T-helper 22 cell (primary cell): ENCODE measurements around the gene PHGDH.
"Not testable (repeated sequence)": the region's sequence is repeated elsewhere in the genome, so short reads cannot be mapped to it uniquely, and the experiment has no call there.

Source experiments
- DNase-seq: peaks from one replicate; pipeline ENCODE4 v3.0.0-alpha.2; 2020; ENCODE audit warnings: low read depth

PHGDH gene

DNA sequence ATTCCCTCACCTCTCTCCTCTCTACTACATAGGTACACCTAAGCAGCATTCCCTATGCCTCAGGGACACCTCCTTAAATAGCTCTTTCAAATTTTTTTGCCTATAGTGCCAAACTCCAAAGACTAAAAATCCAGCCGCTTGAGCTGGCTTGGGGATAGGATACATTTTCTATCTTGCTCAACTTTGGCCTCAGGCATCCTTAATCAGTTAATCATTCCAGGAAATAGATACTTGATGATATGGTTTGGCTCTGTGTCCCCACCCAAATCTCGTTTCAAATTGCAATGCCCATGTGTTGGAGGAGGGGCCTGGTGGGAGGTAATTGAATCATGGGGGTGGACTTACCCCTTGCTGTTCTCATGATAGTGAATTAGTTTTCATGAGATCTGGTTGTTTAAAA lies 11.4 kb upstream of the PHGDH start:
- no peak for DNase-seq

DNA sequence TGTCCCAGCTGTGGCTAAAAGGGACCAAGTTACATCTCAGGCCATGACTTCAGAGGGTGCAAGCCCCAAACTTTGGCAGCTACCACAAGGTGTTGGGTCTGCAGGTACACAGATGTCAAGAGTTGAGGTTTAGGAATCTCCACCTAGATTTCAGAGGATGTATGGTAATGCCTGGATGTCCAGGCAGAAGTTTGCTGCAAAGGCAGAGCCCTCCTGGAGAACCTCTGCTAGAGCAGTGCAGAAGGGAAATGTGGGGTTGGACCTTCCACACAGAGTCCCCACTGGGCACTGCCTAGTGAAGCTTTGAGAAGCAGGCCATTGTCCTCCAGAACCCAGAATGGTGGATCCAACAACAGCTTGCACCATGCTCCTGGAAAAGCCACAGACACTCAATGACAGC lies 10.1 kb upstream of the PHGDH start:
- DNase-seq, result no peak

DNA sequence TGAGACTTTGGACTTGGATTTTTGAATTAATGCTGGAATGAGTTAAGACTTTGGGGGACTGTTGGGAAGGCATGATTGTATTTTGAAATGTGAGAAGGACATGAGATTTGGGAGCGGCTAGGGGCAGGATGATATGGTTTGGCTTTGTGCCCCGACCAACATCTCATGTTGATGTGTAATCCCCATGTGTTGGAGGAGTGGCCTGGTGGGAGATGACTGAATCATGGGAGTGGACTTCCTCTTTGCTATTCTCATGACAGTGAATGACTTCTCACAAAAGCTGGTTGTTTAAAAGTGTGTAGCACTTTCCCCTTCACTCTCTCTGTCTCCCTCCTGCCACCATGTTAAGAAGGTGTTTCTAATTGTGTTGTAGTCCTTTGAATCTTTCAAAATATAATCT lies 9.3 kb upstream of the PHGDH start:
- no peak for DNase-seq

DNA sequence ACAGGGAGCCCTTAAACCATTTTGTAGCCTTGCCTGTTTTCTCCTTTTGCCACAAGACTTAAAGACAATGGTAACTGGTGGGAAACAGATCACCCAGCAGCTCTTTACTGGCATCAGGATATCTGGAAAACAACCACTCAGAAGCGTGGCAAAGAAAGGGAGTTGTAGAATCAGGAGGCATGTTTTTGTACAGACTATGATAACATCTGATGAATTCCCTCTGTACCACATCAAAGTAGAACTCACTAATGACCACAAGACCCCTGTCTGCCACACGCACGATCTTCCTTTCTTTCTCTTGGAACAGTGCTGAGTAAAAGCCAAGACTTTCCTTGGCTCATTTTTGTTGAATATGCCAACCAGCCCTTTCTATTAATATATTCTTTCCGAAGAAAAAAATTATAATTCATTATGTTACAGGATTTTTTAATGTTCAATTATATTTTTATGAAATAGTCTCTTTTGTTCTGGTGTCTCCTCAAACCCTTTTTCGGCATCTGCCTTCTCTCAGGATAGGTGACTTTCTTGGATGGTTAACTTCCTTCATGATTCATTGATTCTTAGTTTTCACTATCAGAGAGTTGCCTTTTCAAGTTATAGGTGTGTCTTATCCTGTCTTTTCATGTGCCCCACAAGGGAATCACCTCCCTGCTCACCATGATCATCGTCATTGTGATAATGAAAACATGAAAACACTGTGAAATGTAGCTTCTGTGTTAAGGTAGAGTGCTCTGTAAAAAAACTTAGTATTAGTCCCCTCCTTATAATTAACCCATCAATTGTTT lies 7.9 kb upstream of the PHGDH start:
- DNase-seq, result no peak

DNA sequence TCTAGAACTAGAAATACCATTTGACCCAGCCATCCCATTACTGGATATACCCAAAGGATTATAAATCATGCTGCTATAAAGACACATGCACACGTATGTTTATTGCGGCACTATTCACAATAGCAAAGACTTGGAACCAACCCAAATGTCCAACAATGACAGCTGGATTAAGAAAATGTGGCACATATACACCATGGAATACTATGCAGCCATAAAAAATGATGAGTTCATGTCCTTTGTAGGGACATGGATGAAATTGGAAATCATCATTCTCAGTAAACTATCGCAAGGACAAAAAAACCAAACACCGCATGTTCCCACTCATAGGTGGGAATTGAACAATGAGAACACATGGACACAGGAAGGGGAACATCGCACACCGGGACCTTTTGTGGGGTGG lies 5.1 kb upstream of the PHGDH start:
- not testable (repeated sequence) for DNase-seq

DNA sequence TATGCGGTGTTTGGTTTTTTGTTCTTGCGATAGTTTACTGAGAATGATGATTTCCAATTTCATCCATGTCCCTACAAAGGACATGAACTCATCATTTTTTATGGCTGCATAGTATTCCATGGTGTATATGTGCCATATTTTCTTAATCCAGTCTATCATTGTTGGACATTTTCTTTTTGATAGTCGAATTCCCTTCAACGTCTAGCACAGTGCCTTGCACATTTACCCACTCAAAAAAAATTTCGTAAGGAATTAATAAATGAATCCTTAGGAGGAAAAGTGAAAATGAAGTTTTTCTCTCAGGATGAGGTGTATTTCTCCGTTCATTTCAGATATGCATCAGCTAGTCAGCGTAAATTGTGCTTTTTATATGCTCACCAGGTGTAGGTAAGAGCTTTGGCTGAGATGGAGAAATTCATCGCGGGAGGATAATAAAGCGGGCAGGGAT lies 354 bp upstream of the PHGDH start:
- not testable (repeated sequence) for DNase-seq

DNA sequence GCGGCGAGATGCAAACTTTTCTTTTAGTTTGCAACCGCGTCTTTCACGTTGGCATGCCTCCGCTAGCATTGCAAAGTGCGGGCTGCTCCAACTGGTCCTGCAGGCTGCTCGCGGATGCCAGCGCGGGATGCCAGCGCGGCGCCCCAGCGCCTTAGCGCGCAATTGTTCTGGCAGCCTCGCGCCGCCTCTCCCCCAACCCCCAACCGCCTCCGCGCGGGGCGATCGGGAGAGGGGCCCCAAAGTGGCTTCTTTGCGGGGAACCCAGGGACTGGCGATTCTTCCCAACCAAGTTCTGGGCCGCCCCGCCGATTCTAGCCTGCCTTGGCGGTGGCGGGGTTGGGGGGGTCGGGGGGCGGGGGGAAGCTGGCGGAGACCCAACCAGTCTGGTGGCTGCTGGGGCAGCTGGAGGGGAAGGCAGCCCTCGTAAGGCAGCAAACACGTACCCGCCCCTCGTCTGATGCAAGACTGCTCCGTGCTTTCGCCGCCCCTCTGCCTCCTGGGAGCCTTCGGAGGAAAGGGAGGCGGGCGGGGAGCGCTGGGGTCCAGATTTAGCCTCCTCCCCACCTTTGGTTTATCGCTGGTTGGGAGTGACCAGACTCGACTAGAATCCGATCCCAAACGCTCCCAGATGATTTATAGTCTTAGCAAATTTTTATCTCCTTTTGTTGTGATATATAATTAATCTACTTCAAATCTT lies 756 bp downstream of the PHGDH start:
- no peak for DNase-seq

DNA sequence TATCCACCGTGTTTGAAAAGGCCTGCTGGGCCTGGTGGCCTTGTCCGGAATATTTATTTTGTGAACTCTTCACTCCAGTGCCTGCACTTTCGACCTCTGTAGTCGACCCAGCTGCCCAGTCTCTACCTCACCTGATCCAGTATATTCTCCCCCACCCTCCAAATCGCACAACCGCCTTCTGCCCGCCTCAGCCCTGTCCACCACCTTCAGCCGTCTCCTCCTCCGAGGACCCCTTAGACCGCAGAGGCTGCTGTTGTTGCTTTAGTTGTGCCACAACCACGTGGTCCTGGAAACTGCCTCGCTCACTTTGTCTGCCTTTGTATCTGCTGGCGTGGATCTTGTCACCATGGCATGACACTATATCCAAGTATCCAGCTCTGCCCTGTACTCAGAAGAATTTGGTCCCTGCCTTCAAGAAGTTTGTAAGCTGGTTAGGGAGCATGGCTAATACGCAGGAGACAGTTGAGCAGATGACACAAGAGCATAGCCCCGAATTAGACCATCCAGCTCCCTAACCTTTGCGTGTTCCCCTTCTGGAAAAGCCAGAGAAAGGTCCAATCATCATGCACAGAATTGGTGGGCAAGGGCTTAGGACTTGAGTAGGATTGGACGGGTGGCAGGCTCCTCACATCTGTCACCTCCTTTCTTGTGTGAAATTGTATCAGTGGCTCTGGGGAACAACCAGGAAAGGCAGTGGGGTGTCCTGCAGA lies 1.5 kb downstream of the PHGDH start:
- DNase-seq, result no peak

DNA sequence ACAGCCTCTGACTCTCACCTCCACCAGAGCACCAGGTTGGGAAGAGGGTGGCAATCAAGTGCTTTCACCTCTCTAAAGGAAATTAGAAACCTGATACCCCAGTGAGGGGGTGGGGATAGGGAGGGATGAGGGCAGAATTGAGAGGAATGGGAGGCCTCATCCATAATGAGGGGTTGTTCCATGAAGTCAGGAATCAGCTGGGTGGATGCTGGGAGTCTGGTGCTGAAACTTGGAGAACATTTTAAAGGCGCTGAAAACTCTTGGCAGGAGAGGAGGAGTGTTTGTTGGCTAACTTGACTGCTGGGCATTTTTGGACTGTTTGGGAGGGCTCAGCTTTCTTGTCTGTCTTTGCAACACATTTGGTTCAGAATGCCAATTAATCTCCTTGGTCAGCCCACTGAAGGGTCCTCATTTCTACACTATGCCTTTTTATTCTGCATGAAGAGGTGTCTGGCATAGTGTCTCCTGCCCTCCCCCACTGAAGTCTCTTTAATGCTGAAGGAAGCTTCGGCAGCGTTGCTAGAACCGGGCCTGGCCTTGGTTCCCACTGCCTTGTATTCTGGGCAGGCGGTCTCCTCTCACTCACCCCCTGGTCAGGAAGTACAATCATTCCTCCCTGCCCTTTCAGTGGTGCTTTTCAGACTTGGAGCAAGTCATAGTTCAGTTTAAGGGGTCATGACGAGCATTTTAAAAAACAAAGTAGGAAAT lies 2.2 kb downstream of the PHGDH start:
- DNase-seq, result no peak

DNA sequence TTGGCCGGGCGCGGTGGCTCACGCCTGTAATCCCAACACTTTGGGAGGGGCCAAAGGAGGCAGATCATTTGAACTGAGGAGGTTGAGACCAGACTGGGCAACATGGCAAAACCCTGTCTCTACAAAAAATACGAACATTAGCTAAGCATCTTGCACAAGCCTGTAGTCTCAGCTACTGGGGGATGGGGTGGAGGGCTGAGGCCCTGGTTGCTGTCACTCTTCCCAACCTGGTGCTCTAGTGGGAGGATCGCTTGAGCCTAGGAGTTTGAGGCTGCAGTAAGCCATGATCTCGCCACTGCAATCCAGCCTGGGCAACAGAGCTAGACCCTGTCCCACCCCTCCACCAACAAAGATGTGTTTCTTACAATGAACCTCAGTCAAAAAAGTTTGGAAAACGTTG lies 2.8 kb downstream of the PHGDH start:
- no peak for DNase-seq

DNA sequence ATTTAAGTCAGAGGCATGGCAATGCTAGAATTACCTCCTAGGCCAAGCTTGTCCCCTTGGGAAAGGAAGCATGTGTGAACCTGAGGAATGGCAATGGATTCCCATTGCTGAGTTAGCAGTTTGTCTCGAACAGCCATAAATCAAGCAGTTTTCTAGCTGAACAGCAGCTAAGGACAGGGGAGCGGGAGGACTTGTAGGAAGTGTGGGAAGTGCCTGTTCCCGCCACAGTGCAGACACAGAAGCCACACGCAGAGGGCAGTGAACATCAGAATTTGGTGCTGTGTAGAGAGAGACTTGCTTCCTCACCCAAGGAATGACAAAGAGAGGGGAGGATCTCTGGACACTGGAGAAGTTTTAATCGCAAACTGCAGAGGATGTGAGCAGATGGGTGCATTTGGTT lies 3.8 kb downstream of the PHGDH start:
- no peak for DNase-seq

DNA sequence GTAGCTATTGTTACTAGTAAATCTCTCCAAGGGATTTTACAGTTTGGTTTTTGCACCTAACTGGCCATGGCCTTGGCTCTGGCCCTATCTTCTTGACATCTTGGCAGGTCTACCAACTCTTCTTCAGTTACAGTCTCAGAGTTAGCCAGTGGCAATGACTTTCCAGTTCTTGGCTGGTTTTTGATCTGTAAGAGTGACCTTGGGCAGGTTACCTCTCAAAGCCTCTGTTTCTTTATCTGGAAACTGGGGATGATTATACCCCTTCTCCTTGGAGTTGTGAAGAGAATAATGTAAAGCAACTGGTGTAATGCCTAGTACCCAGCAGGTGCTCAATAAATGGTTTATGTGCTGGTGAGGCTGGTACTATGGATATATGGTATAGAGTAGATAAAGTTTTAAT lies 6.7 kb downstream of the PHGDH start:
- DNase-seq, result no peak

DNA sequence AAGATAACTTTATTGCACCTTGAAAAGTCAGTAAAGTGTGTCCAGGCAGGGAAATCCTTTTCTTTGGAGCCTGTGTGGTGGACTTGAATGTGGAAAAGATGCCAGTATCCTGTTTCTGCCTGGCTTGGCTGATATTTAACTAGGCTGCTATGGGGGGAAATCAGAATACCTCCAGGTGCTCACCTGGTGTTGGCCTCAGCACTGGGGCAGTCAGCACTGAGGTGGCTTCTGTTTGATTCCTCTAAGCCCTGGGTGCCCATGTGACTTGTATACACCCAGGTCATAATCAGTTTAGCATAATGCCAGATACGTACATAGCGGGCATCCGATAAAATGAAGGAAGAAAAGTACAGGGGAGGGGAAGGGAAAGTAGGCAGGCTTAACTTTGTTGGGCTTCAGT lies 7.2 kb downstream of the PHGDH start:
- no peak for DNase-seq

DNA sequence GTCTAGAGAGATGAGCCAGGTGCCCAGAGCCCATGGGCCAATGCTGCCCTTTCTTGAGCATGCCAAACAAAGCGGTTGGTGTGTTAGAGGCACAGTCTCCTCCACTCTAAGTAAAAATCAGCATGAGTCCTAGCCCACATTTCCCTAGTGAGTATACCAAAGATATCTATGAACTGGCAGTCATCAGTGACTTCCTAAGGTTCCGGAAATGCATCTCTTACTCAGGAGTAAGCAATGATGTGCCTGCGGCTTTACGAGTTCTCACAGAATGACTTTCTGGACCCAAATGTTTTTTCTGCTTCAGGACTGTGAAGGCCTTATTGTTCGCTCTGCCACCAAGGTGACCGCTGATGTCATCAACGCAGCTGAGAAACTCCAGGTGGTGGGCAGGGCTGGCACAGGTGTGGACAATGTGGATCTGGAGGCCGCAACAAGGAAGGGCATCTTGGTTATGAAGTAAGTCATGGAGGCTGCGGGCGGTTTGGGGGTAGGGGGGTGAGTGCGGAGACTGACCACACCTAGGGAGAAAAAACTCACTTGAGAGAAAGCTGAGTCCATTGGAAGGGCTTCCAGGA lies 9.2 kb downstream of the PHGDH start:
- DNase-seq, result no peak

DNA sequence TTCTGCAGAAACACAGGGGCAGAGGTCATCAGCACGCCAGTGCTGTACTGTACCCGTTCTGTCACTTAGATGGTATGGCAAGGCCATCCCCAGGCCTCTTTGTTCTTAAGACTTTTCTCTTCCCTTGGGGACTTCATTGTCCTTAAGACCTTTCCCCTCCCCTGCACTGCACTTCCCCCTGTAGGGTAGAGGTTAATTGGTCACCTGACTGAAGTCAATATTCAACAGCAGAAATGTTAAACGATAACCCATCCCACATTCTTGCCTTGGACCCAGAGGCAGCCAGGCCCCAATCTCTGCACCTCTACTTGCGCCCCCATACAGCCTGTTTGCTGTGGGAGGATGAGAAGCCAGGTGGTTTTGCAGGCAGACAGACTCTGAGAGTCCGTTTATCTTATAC lies 10.2 kb downstream of the PHGDH start:
- DNase-seq, result no peak

DNA sequence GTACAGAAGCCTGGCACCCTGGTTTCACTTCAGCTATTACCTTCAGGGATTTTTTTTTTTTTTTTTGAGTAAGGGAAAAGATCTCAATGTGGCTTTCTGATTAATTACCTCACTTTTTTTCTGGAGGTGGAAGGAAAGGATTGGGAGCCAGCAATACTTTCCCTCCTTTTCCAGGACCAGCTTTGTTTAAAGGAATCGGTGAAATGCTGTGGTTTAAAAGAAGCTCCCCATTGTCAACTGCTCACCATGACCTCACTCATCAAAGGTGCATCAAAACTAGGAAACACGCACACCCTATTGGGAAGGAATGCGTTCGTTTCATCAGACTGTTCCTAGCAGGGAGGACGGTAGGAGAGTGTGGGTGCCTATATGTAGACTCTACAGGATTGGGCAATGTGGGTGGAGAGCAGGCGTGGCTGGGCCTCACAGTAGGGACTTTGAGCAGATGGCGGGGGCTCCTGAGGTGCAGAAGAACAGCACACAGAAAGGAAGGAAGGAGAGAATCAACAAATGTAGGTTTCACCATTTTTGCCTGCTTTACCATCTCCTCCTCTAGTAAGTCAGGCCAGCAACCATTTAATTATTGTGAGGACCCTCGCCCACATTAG lies 13.0 kb downstream of the PHGDH start:
- no peak for DNase-seq

DNA sequence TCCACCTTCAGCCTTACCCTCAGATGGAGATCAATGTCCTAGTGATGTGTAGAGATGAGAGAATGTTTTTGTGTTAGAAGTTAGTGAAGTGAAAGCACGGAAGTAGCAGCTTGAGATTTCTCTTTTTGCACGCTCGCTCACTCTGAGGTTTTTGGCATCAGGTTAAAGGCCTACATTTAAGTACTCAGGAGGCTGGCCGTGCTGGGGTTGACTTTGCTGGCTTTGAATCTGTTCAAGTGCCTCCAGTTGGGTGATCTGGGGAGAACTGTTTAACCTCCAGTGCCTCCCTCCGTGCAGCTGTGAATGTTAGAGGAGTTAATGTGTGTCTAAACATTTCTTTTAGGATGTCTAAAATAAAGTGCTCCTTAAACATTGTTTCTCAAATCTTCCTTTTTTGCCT lies 13.9 kb downstream of the PHGDH start:
- DNase-seq, result no peak

DNA sequence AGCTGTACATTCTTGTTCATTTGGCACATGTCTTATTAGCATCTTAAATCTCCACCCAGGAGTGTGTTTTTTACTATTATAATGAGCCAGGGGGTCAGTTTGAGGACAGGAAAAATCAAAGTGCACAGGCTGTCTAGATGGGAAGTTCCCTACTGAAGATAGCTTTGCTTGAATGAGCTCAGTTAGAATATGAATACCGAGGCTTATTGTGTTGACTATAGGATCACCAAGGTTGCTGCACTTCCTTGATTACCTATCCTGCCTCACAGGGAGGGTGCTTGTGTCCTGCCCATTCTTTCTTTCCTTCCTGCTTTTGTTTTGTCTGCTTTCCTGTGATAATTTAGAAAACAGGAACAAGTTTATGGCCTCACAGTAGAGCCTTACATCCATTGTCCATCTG lies 16.3 kb downstream of the PHGDH start:
- no peak for DNase-seq

DNA sequence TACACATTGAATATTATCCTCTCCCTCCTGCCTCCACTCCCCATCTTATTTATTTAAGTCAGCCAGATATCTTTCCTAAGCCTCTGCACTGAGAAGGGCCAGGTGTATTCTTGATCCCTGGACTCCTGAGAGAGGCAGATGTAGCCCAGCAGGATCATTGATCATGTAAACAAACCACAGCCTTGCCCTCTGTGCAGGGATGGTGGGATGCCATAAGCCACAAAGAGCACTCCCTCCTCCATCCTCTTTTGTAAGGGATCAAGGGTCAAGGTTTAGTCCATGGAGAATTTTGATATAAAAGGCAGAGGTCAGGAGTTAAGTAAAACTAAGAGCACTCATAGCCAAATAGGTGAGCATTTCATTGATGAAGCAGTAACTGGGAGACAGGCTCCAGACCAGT lies 17.3 kb downstream of the PHGDH start:
- no peak for DNase-seq

DNA sequence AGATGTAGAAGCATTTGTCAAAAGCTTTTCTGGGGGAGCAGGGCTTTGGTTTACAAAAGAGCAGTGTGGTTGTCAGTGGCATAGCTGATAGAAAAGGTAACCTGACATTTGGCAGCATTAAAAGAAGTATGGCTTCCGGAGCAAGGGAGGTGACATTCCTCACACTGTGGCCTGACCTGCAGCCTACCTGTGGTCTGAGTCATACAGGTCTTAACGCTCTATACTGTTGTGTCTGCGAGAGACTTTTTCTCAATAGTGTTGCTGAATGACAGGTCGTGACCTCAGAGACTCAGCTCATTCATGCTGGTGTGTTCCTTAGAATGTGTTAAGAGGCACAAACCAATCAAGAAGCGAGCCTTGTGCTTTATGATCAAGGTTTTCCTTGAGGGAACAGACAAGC lies 19.3 kb downstream of the PHGDH start:
- DNase-seq, result no peak

DNA sequence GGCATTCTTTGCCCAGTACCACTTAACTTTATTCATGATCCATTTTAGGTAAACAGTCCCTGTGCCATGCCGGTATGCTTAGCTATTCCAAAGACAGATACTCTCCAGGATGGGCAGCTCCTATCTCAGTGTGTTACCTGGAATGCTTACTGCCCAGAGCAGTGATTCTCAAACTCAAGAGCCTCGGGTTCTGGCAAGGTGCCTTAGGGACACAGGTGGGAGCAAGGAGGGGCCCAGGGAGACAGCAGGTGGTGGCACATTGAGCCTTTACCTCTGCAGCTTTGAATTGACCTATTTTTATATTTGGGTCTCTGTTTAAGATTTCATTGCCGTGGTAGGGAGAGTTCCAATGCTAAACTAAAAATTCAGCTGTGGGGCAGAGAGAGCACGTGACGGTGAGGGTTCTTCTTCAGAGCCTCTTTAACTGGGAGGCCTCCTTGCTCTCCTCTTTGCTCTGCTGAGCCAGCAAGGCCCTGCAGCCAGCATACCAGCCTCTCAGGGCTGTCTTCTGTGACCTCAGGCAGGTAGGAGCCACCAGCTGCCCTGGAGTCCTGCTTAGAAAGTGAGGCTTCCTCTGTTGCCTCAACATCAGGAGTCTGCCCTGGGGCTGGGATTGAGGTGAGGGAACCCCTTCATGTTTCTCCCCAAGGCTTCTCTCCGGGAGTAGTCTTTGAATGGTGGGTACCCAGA lies 20.2 kb downstream of the PHGDH start:
- no peak for DNase-seq
